ENCODE measurements around the gene ODF2L.

The ODF2L gene

GRCh38 chr1:86436041-86436440, 39.9 kb upstream of the ODF2L start:
- TF ChIP-seq CTCF (conservative IDR thresholded peaks at IDR 0.05; ENCODE audit: low read depth, low read length): no peak
- no peaks in the 10 kb centered on the region for H3K27me3 ChIP-seq (ENCODE audit: insufficient read depth, low read depth)
- peaks cover 21% of the 10 kb centered on the region for H3K4me1 ChIP-seq (ENCODE audit: low read depth, poor library complexity, severe bottlenecking)
- H2AFZ ChIP-seq (ENCODE audit: low read depth): no peak overlapping the region
- no peaks in the 10 kb centered on the region for H3K79me2 ChIP-seq (ENCODE audit: insufficient read depth, low read depth)
- H3K4me3 ChIP-seq (IDR thresholded peaks at IDR 0.05; ENCODE audit: insufficient read depth, low read depth, low read length): no peak overlapping the region
- no peak overlapping the region for H3K4me2 ChIP-seq
- H3K27ac ChIP-seq: no peak overlapping the region
- H3K36me3 ChIP-seq (ENCODE audit: insufficient read depth): no peaks in the 10 kb centered on the region
- no peak overlapping the region for H3K9ac ChIP-seq
- H4K20me1 ChIP-seq (ENCODE audit: insufficient read depth): no peaks in the 10 kb centered on the region

GRCh38 chr1:86435327-86435726, 39.2 kb upstream of the ODF2L start:
- Histone ChIP-seq H3K4me1 (ENCODE audit: low read depth, poor library complexity, severe bottlenecking) (peaks cover 19% of the 10 kb centered on the region), H3K4me2 (no peak overlapping the region), H4K20me1 (ENCODE audit: insufficient read depth) (no peaks in the 10 kb centered on the region), H3K27me3 (ENCODE audit: insufficient read depth, low read depth) (no peaks in the 10 kb centered on the region), H3K9ac (no peak overlapping the region), H3K27ac (no peak overlapping the region), H2AFZ (ENCODE audit: low read depth) (no peak overlapping the region), H3K79me2 (ENCODE audit: insufficient read depth, low read depth) (no peaks in the 10 kb centered on the region), H3K4me3 (IDR thresholded peaks at IDR 0.05; ENCODE audit: insufficient read depth, low read depth, low read length) (no peak overlapping the region), H3K36me3 (ENCODE audit: insufficient read depth) (no peaks in the 10 kb centered on the region)
- TF ChIP-seq CTCF (conservative IDR thresholded peaks at IDR 0.05; ENCODE audit: low read depth, low read length): no peak

- Histone ChIP-seq H3K36me3 (ENCODE audit: insufficient read depth) (no peaks in the 10 kb centered on the region), H2AFZ (ENCODE audit: low read depth) (no peak overlapping the region), H3K9ac (no peak overlapping the region), H3K27me3 (ENCODE audit: insufficient read depth, low read depth) (no peaks in the 10 kb centered on the region), H3K27ac (no peak overlapping the region), H3K79me2 (ENCODE audit: insufficient read depth, low read depth) (no peaks in the 10 kb centered on the region), H3K4me3 (IDR thresholded peaks at IDR 0.05; ENCODE audit: insufficient read depth, low read depth, low read length) (no peak overlapping the region), H3K4me2 (no peak overlapping the region), H4K20me1 (ENCODE audit: insufficient read depth) (no peaks in the 10 kb centered on the region), H3K4me1 (ENCODE audit: low read depth, poor library complexity, severe bottlenecking) (peaks cover 30% of the 10 kb centered on the region)
- TF ChIP-seq CTCF (conservative IDR thresholded peaks at IDR 0.05; ENCODE audit: low read depth, low read length): no peak
These were observed 37.9 kb upstream of the ODF2L start for GRCh38 chr1:86434059-86434458.

GRCh38 chr1:86430376-86430775, 34.3 kb upstream of the ODF2L start:
- peaks cover 18% of the 10 kb centered on the region for H3K4me1 ChIP-seq (ENCODE audit: low read depth, poor library complexity, severe bottlenecking)
- 0 out of 2 replicates have a peak overlapping the region, but pooled peaks have one; percentile 56 for H2AFZ ChIP-seq (ENCODE audit: low read depth)

More at GRCh38 chr1:86430376-86430775, 34.3 kb upstream of the ODF2L start:
- Histone ChIP-seq H3K4me3 (IDR thresholded peaks at IDR 0.05; ENCODE audit: insufficient read depth, low read depth, low read length) (no peak overlapping the region), H3K9ac (no peak overlapping the region), H3K27me3 (ENCODE audit: insufficient read depth, low read depth) (no peaks in the 10 kb centered on the region), H3K36me3 (ENCODE audit: insufficient read depth) (no peaks in the 10 kb centered on the region), H4K20me1 (ENCODE audit: insufficient read depth) (no peaks in the 10 kb centered on the region), H3K79me2 (ENCODE audit: insufficient read depth, low read depth) (no peaks in the 10 kb centered on the region), H3K4me2 (peak overlapping the region; percentile 36; the same call in 1 of the 2 replicates), H3K27ac (no peak overlapping the region)
- no peak for TF ChIP-seq CTCF (conservative IDR thresholded peaks at IDR 0.05; ENCODE audit: low read depth, low read length)

Data from KMS-11 (cell line).